ENCODE results near the gene KRT85.

KRT85 gene

GRCh38 chr12:52367876-52368275, 595 bp upstream of the KRT85 start:
- H3K4me3 ChIP-seq (ENCODE audit: low read depth, low read length) = no peak overlapping the region
- H3K9me3 ChIP-seq (ENCODE audit: control insufficient read depth, insufficient read depth, low read depth, low read length) = no peaks in the 10 kb centered on the region
- POLR2A ChIA-PET = no interaction called here
- no peak overlapping the region for H3K27ac ChIP-seq (ENCODE audit: extremely low read depth, low read depth, low read length)
- H3K4me1 ChIP-seq (ENCODE audit: control insufficient read depth, insufficient read depth, low read length) = no peaks in the 10 kb centered on the region
- H3K36me3 ChIP-seq (ENCODE audit: control insufficient read depth in 2 of 2, insufficient read depth in 1 of 2, low read length in 2 of 2) = no peaks in the 10 kb centered on the region
- no peak for TF ChIP-seq ZNF148 (tag by site-specific recombination; IDR thresholded peaks at IDR 0.05; ENCODE audit: borderline replicate concordance)
- CTCF ChIA-PET = interaction anchor here (0.6 to 10.0 kb wide), 6 partner anchors 16 to 532 kb away, joined by 3 to 200 read pairs (median 4); no protein-coding TSS in a partner anchor

GRCh38 chr12:52364901-52365489, 2.3 kb downstream of the KRT85 start:
- H3K27ac ChIP-seq (ENCODE audit: extremely low read depth, low read depth, low read length) = no peak overlapping the region
- H3K4me1 ChIP-seq (ENCODE audit: control insufficient read depth, insufficient read depth, low read length) = no peaks in the 10 kb centered on the region
- no peaks in the 10 kb centered on the region for H3K36me3 ChIP-seq (ENCODE audit: control insufficient read depth in 2 of 2, insufficient read depth in 1 of 2, low read length in 2 of 2)
- no peaks in the 10 kb centered on the region for H3K9me3 ChIP-seq (ENCODE audit: control insufficient read depth, insufficient read depth, low read depth, low read length)
- ChIA-PET CTCF (interaction anchor here (0.6 to 2.7 kb wide), 11 partner anchors 8 to 549 kb away, joined by 3 to 14 read pairs (median 3); no protein-coding TSS in a partner anchor), POLR2A (no interaction called here)
- TF ChIP-seq ZBTB20 (tag by site-specific recombination; IDR thresholded peaks at IDR 0.05) (no peak), ZNF18 (tag by site-specific recombination; IDR thresholded peaks at IDR 0.05) (no peak)
- H3K4me3 ChIP-seq (ENCODE audit: low read depth, low read length) = no peak overlapping the region

GRCh38 chr12:52364061-52364460, 3.2 kb downstream of the KRT85 start:
- H3K36me3 ChIP-seq (ENCODE audit: control insufficient read depth in 2 of 2, insufficient read depth in 1 of 2, low read length in 2 of 2) = no peaks in the 10 kb centered on the region
- H3K4me1 ChIP-seq (ENCODE audit: control insufficient read depth, insufficient read depth, low read length) = no peaks in the 10 kb centered on the region
- ChIA-PET POLR2A (no interaction called here), CTCF (interaction anchor here (0.5 to 2.7 kb wide), 9 partner anchors 9 to 533 kb away, joined by 3 to 14 read pairs (median 4); no protein-coding TSS in a partner anchor)
- TF ChIP-seq ZNF48 (tag by site-specific recombination; IDR thresholded peaks at IDR 0.05) (no peak), ZNF214 (tag by site-specific recombination; IDR thresholded peaks at IDR 0.05; ENCODE audit: borderline replicate concordance) (no peak)
- no peak overlapping the region for H3K4me3 ChIP-seq (ENCODE audit: low read depth, low read length)
- no peak overlapping the region for H3K27ac ChIP-seq (ENCODE audit: extremely low read depth, low read depth, low read length)
- H3K9me3 ChIP-seq (ENCODE audit: control insufficient read depth, insufficient read depth, low read depth, low read length) = no peaks in the 10 kb centered on the region

GRCh38 chr12:52363111-52363679, 4.1 kb downstream of the KRT85 start:
- CTCF ChIA-PET = interaction anchor here (0.6 to 2.7 kb wide), 6 partner anchors 10 to 534 kb away, joined by 3 to 14 read pairs (median 4); no protein-coding TSS in a partner anchor
- TF ChIP-seq CTCF (tag by site-specific recombination; IDR thresholded peaks at IDR 0.05) (no peak), ZNF23 (tag by site-specific recombination; IDR thresholded peaks at IDR 0.05; ENCODE audit: borderline replicate concordance) (no peak), ATF2 (tag by site-specific recombination; IDR thresholded peaks at IDR 0.05; ENCODE audit: low read depth) (no peak)
- POLR2A ChIA-PET = no interaction called here

More at GRCh38 chr12:52363111-52363679, 4.1 kb downstream of the KRT85 start:
- H3K4me1 ChIP-seq (ENCODE audit: control insufficient read depth, insufficient read depth, low read length) = no peaks in the 10 kb centered on the region
- no peak overlapping the region for H3K4me3 ChIP-seq (ENCODE audit: low read depth, low read length)
- H3K27ac ChIP-seq (ENCODE audit: extremely low read depth, low read depth, low read length) = no peak overlapping the region
- no peaks in the 10 kb centered on the region for H3K36me3 ChIP-seq (ENCODE audit: control insufficient read depth in 2 of 2, insufficient read depth in 1 of 2, low read length in 2 of 2)
- no peaks in the 10 kb centered on the region for H3K9me3 ChIP-seq (ENCODE audit: control insufficient read depth, insufficient read depth, low read depth, low read length)
